GM12875 (cell line): ENCODE data around the gene ERC2.

Experiments
- H3K4me3 ChIP-seq: one replicate; pipeline ENCODE4 v1.5.1; 2011; ENCODE audit warnings: low read depth, low read length, control low read depth
- TF ChIP-seq, protein P1 (sequence below): IDR thresholded peaks from 2 replicates; pipeline ENCODE4 v1.5.1; 2011; ENCODE audit warnings: low read depth, mild to moderate bottlenecking, control low read depth, inconsistent platforms, low read length, moderate library complexity, borderline replicate concordance; ENCODE audit not compliant: insufficient read depth

Gene ERC2

DNA sequence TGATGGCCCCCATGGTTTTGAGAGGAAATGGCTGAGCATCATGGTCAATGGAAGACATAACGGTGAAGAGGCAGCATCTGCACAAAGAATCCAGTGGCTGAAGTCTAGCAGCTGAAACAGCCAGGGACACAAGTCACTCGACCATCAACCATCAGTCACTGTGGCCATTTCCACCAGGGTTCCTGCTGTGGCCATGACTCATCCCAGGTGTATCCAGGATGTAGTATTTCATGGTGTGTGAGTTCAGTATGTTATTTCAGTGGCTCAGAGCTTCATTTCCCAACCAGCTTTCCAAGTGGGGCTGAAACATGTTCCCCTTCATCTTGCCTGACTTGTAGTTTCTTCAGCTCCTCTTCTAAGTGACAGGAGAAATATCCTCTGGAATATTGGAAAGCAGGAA is 933.4 kb downstream of the ERC2 start:
- no peak overlapping the region for H3K4me3 ChIP-seq

GRCh38 chr3:55532806-55533205 is 935.5 kb downstream of the ERC2 start:
- no peak overlapping the region for H3K4me3 ChIP-seq
- TF ChIP-seq, protein P1, sequence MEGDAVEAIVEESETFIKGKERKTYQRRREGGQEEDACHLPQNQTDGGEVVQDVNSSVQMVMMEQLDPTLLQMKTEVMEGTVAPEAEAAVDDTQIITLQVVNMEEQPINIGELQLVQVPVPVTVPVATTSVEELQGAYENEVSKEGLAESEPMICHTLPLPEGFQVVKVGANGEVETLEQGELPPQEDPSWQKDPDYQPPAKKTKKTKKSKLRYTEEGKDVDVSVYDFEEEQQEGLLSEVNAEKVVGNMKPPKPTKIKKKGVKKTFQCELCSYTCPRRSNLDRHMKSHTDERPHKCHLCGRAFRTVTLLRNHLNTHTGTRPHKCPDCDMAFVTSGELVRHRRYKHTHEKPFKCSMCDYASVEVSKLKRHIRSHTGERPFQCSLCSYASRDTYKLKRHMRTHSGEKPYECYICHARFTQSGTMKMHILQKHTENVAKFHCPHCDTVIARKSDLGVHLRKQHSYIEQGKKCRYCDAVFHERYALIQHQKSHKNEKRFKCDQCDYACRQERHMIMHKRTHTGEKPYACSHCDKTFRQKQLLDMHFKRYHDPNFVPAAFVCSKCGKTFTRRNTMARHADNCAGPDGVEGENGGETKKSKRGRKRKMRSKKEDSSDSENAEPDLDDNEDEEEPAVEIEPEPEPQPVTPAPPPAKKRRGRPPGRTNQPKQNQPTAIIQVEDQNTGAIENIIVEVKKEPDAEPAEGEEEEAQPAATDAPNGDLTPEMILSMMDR: no peak

More for the DNA sequence above, 933.4 kb downstream of the ERC2 start:
- TF ChIP-seq, protein P1: no peak

GRCh38 chr3:55531321-55531720 is 936.9 kb downstream of the ERC2 start:
- TF ChIP-seq, protein P1: no peak
- no peak overlapping the region for H3K4me3 ChIP-seq

DNA sequence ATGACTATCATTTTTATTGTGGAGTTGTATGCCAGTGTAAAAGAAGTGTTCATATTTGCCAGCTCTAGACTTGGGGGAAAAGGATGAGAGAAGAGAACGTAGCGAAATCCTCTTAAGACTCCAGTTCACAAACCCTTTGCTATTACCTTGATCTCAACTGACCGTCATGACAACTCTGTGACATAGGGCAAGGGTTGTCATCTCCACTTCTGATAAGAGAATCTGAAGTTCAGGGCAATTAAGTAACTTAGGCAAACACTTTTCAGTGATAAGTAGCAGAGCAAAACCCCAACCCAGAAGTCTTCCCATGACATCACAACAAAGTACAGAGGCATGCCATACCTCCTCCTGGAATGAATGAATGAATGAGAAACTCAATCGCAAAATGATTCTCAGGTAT is 940.9 kb downstream of the ERC2 start:
- TF ChIP-seq, protein P1: no peak
- no peak overlapping the region for H3K4me3 ChIP-seq

DNA sequence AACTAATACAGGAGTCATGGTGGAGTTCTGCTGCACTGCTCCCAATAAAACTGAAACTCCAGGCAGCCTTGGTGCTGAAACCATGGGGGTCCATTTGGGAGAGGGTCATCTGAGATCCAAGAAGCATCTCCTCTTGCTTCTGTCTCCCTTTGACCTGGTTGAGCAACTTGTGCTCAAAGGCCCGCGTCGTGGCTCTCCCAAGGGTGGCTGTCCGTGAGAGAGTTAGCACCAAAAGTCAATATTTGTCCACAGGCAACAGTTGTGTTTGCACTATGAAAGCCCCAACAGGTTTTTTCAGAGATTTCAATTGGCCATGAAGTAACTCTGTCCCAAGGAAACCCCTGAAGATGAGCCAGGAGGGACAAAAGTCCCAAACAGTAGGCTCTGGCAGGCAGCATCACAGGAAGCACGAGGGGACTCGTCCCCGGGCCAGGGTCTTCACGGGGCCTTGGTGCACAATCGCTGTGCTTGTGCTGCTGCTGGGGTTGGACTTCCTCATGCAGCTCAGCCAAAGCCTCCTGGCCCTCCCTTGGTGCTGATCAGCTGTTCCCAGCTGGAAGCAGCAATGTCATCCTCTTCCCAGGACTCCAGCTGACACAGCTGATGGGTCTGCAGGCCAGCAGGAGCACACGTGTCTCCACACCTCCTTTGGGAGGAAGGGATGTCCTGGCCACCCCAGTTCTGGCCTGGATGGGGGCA is 941.8 kb downstream of the ERC2 start:
- TF ChIP-seq, protein P1: no peak
- no peak overlapping the region for H3K4me3 ChIP-seq

- TF ChIP-seq, protein P1: no peak
- H3K4me3 ChIP-seq: no peak overlapping the region
Measured at GRCh38 chr3:55525436-55525835, 942.8 kb downstream of the ERC2 start.

GRCh38 chr3:55524565-55525244 is 943.6 kb downstream of the ERC2 start:
- TF ChIP-seq, protein P1: no peak
- H3K4me3 ChIP-seq: no peak overlapping the region
